HFF-Myc (cell line): ENCODE data around the gene FGD4.
A peak's percentile ranks its signal among the peaks of the same experiment; 100 is the strongest.
"Not testable (repeated sequence)": the region's sequence is repeated elsewhere in the genome, so short reads cannot be mapped to it uniquely, and the experiment has no call there.

Experiments
- DNase-seq: peaks from one replicate; pipeline ENCODE4 v3.0.0-alpha.2; 2011; ENCODE audit warnings: low read depth; ENCODE audit errors: extremely low read depth
- H3K4me3 ChIP-seq: replicated peaks from 2 replicates; pipeline ENCODE4 v1.5.1; 2011; ENCODE audit warnings: low read depth, mild to moderate bottlenecking, control low read depth, low read length
- TF ChIP-seq, protein P1 (sequence below): IDR thresholded peaks from 2 replicates; pipeline ENCODE4 v1.5.1; 2012; ENCODE audit warnings: mild to moderate bottlenecking, low read depth, low read length, control low read depth; ENCODE audit errors: missing control alignments

Gene FGD4

DNA sequence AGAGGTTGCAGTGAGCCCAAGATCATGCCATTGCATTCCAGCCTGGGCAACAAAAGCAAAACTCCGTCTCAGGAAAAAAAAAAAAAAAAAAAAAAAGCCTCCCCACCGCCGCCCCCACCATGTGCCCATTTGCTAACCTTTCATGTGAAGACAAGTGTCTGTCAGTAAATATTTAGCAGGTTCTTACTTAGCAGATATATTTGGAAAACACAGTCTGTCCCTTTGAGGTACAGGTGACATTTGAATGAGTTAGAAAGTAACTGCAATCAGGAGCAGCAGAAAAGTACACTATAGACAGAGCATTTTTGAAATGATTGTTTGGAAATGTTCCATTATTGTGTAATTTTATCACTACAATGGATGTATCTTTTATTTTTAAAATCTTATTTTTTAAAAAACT, 119.7 kb downstream of the FGD4 start:
- H3K4me3 ChIP-seq, result no peak overlapping the region
- DNase-seq, result no peak
- TF ChIP-seq, protein P1, sequence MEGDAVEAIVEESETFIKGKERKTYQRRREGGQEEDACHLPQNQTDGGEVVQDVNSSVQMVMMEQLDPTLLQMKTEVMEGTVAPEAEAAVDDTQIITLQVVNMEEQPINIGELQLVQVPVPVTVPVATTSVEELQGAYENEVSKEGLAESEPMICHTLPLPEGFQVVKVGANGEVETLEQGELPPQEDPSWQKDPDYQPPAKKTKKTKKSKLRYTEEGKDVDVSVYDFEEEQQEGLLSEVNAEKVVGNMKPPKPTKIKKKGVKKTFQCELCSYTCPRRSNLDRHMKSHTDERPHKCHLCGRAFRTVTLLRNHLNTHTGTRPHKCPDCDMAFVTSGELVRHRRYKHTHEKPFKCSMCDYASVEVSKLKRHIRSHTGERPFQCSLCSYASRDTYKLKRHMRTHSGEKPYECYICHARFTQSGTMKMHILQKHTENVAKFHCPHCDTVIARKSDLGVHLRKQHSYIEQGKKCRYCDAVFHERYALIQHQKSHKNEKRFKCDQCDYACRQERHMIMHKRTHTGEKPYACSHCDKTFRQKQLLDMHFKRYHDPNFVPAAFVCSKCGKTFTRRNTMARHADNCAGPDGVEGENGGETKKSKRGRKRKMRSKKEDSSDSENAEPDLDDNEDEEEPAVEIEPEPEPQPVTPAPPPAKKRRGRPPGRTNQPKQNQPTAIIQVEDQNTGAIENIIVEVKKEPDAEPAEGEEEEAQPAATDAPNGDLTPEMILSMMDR, result no peak

DNA sequence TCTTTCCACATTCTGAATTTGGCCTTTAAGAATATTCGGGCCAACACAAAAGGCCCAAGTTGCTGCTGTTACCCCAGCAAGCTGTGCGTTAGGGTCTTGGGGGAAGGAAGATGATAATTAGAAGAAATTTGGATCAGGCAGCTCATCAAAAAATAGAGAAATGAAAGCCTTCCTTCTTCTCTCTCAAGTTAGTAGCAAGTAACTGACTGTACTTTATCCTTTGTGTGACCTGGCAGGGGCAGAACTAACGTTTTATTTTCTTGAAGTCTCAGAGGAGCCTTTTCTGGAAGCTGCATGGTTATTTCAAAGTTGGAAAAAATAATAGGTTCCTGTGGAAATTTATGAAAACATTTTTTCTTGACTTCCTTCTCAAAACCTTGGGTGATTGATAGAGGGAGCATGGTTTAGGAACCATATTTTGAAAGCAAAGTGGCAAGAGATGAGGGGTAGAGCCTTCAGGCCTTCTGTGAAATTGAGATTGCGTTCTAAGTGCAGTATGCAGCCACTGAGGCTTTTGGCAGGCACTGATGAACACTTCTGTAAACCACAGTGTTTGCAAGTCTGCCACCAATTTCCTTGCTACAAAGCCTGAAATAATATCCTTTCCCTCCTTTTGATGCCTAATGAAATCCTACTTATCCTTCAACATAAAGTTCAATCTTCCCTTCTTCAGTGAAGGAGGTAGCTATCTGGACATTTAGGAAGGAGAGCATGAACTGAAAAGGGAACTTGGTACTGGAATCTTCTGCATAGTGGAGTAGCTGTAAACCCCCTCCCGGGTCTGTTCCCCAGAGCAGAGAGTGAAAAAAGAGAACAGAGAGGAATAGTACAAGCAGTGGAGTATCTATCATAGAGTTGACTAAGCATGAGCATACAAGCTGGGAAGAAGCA, 123.2 kb downstream of the FGD4 start:
- DNase-seq, result no peak
- TF ChIP-seq, protein P1, result no peak
- H3K4me3 ChIP-seq, result no peak overlapping the region

GRCh38 chr12:32525802-32526201, 126.4 kb downstream of the FGD4 start:
- not testable (repeated sequence) for H3K4me3 ChIP-seq, DNase-seq

DNA sequence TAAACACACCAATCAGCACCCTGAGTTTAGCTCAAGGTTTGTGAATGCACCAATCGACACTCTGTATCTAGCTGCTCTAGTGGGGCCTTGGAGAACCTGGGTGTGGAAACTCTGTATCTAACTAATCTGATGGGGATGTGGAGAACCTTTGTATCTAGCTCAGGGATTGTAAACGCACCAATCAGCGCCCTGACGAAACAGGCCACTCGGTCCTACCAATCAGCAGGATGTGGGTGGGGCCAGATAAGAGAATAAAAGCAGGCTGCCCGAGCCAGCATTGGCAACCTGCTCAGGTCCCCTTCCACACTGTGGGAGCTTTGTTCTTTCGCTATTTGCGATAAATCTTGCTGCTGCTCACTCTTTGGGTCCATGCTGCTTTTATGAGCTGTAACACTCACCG, 127.0 kb downstream of the FGD4 start:
- not testable (repeated sequence) for DNase-seq, H3K4me3 ChIP-seq

DNA sequence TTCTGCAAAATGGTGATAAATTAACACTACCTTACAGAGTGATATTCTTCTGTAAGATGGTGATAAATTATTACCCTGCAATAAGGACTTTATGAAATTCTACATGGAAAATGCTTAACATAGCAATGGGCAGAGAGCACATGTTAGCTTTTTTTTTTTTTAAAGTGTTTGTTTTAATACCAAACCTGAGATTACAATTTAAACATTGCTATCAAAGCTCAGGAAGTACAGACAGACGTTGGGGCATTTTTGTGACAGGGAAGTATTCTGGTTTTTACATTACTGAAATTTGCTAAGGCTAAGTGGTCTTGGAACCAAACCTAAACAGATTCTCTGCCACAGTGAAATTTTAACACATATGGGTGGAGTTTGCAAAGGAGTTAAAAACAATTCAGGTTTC, 133.1 kb downstream of the FGD4 start:
- H3K4me3 ChIP-seq, result no peak overlapping the region
- no peak for DNase-seq
- TF ChIP-seq, protein P1, result no peak

GRCh38 chr12:32532951-32533350, 133.6 kb downstream of the FGD4 start:
- H3K4me3 ChIP-seq, result no peak overlapping the region
- TF ChIP-seq, protein P1, result no peak
- no peak for DNase-seq

DNA sequence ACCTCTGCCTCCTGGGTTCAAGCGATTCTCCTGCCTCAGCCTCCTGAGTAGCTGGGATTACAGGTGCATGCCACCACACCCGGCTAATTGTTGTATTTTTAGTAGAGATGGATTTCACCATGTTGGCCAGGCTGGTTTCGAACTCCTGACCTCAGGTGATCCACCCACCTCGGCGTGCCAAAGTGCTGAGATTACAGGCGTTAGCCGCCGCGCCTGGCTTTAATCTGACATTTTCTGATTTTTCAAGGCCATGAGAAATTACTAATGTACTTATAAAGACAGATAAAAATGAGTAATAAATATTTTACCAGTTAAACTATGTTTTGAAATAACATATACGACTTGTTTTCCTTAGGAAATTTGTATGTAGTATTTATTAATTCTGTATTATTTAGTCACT, 134.1 kb downstream of the FGD4 start:
- H3K4me3 ChIP-seq, DNase-seq: not testable (repeated sequence)

DNA sequence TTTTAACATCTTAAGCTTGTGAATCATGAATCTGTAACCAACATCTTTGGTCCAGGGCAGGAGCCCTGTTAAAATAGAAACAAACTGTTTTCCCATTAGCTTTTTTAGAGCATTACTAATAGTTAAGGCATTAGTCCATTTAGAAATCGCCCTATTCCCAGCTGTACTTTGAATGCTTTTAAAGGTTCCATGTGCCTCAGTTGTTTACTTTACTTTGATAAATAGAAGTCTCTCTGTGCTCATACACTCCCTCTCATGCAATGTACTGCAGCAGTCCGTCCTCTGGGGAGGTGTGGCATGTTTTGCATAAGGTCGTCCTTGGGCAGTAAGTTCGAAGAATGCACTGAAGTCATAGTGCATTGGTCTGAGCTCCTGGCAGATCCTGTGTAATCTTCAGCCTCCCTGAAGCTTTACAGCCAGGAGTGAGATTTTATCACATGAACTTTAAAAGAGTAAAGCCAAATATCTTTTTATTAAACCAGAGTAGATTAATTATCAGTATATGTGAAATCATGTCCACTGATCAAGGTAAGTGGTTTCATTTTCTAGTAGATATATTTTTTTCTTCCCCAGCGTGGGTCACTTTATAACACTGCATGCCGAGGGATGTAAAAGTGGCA, 134.7 kb downstream of the FGD4 start:
- TF ChIP-seq, protein P1, result no peak
- peak overlapping the region; percentile 38 for H3K4me3 ChIP-seq
- peak; percentile 74 for DNase-seq
